OCI-LY1 (cell line): ENCODE data around the gene DNMT1.
A peak's percentile ranks its signal among the peaks of the same experiment; 100 is the strongest.

ENCODE experiments used
- H2AFZ ChIP-seq: fragments of 200-600 bp; sonication (generic), shearing (Covaris generic); 2 replicates; pipeline ENCODE4 v1.6.0; 2014; ENCODE audit warnings: antibody characterized with exemption, mild to moderate bottlenecking, low read length
- H3F3A ChIP-seq: fragments of 200-600 bp; sonication (generic), shearing (Covaris generic); 2 replicates; pipeline ENCODE4 v1.6.0; 2014; ENCODE audit warnings: mild to moderate bottlenecking, antibody characterized with exemption, low read length, moderate library complexity; ENCODE audit not compliant: insufficient read depth
- H3K27ac ChIP-seq: fragments of 200-600 bp; sonication (generic); 2 replicates; pipeline ENCODE4 v1.5.1; 2014; ENCODE audit warnings: low read length, mixed run types, mild to moderate bottlenecking, low read depth; ENCODE audit not compliant: poor library complexity, severe bottlenecking
- H3K27me3 ChIP-seq: fragments of 200-600 bp; sonication (generic); 2 replicates; pipeline ENCODE4 v1.6.0; 2014; ENCODE audit warnings: antibody characterized with exemption, mild to moderate bottlenecking, low read length, moderate library complexity; ENCODE audit not compliant: insufficient read depth
- H3K36me3 ChIP-seq: fragments of 200-600 bp; sonication (generic); 2 replicates; pipeline ENCODE4 v1.6.1; 2014; ENCODE audit warnings: mild to moderate bottlenecking, antibody characterized with exemption, low read length, moderate library complexity, mixed read lengths; ENCODE audit not compliant: insufficient read depth
- H3K4me1 ChIP-seq: fragments of 200-600 bp; sonication (generic); 2 replicates; pipeline ENCODE4 v1.5.1; 2014; ENCODE audit warnings: mild to moderate bottlenecking, low read length, moderate library complexity; ENCODE audit not compliant: insufficient read depth, severe bottlenecking
- H3K4me2 ChIP-seq: fragments of 200-600 bp; sonication (generic), shearing (Covaris generic); 2 replicates; pipeline ENCODE4 v1.6.1; 2014; ENCODE audit warnings: low read length
- H3K4me3 ChIP-seq: fragments of 200-600 bp; sonication (generic); 2 replicates; pipeline ENCODE4 v1.5.1; 2014; ENCODE audit warnings: low read length, low read depth, mild to moderate bottlenecking, mixed read lengths; ENCODE audit not compliant: poor library complexity, severe bottlenecking
- H3K79me2 ChIP-seq: fragments of 200-600 bp; shearing (Covaris generic); 2 replicates; pipeline ENCODE4 v1.6.1; 2016; ENCODE audit warnings: mixed run types, low read length, mixed read lengths; ENCODE audit not compliant: insufficient read depth
- H3K9ac ChIP-seq: fragments of 200-600 bp; sonication (generic), shearing (Covaris generic); 2 replicates; pipeline ENCODE4 v1.6.1; 2014; ENCODE audit warnings: mild to moderate bottlenecking, low read length, mixed read lengths
- H3K9me2 ChIP-seq: fragments of 200-600 bp; sonication (generic), shearing (Covaris generic); 2 replicates; pipeline ENCODE4 v1.6.1; 2014; ENCODE audit warnings: low read depth, mild to moderate bottlenecking, low read length, mixed read lengths
- H3K9me3 ChIP-seq: fragments of 200-600 bp; shearing (Covaris generic); 2 replicates; pipeline ENCODE4 v1.6.1; 2014; ENCODE audit warnings: low read length, mixed read lengths
- H4K20me1 ChIP-seq: fragments of 200-600 bp; sonication (generic), shearing (Covaris generic); 2 replicates; pipeline ENCODE4 v1.6.0; 2016; ENCODE audit warnings: mild to moderate bottlenecking, low read length; ENCODE audit not compliant: insufficient read depth
- EZH2 ChIP-seq: fragments of 200-600 bp; sonication (generic), shearing (Covaris generic); IDR thresholded peaks from 2 replicates; pipeline ENCODE4 v1.8.0; 2017; ENCODE audit warnings: borderline replicate concordance, mixed run types, mild to moderate bottlenecking, antibody characterized with exemption, low read length, moderate library complexity, mixed read lengths
- TF ChIP-seq, protein P1 (sequence below): fragments of 200-600 bp; sonication (generic), shearing (Covaris generic); IDR thresholded peaks from 2 replicates; pipeline ENCODE4 v1.5.1; 2017; ENCODE audit warnings: mild to moderate bottlenecking, antibody characterized with exemption, low read length, moderate library complexity, mixed read lengths

The DNMT1 gene

DNA sequence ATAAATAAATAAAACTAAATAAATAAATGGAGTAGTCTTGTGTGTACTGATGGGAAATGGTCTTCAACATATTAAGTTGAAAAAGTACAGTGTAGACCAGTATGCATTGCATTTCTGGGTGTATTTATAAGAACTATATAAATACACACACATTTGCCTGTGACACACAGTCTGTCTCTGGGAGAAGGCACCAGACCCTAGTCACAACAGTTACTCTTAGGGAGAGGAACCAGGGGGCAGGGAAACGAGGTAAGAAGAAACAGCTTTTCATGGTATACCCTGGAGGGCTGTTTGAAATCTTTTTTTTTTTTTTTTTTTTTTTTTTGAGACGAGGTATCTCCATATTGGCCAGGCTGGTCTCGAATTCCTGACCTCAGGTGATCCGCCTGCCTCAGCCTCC is 39.2 kb upstream of the DNMT1 start:
- peaks cover 9% of the 10 kb centered on the region; the same call in 1 of the 2 replicates for H3K36me3 ChIP-seq
- no peak overlapping the region for H2AFZ ChIP-seq
- H3K4me2 ChIP-seq: no peak overlapping the region
- TF ChIP-seq, protein P1, sequence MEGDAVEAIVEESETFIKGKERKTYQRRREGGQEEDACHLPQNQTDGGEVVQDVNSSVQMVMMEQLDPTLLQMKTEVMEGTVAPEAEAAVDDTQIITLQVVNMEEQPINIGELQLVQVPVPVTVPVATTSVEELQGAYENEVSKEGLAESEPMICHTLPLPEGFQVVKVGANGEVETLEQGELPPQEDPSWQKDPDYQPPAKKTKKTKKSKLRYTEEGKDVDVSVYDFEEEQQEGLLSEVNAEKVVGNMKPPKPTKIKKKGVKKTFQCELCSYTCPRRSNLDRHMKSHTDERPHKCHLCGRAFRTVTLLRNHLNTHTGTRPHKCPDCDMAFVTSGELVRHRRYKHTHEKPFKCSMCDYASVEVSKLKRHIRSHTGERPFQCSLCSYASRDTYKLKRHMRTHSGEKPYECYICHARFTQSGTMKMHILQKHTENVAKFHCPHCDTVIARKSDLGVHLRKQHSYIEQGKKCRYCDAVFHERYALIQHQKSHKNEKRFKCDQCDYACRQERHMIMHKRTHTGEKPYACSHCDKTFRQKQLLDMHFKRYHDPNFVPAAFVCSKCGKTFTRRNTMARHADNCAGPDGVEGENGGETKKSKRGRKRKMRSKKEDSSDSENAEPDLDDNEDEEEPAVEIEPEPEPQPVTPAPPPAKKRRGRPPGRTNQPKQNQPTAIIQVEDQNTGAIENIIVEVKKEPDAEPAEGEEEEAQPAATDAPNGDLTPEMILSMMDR: no peak
- TF ChIP-seq EZH2: no peak
- H3K9me3 ChIP-seq: no peaks in the 10 kb centered on the region
- peaks cover 8% of the 10 kb centered on the region; the same call in 1 of the 2 replicates for H3F3A ChIP-seq
- H3K9ac ChIP-seq: no peak overlapping the region
- peaks cover 22% of the 10 kb centered on the region for H3K79me2 ChIP-seq
- no peak overlapping the region for H3K4me3 ChIP-seq
- no peaks in the 10 kb centered on the region for H4K20me1 ChIP-seq
- no peaks in the 10 kb centered on the region for H3K9me2 ChIP-seq
- peaks cover 76% of the 10 kb centered on the region for H3K4me1 ChIP-seq
- no peaks in the 10 kb centered on the region for H3K27me3 ChIP-seq
- H3K27ac ChIP-seq: peak overlapping the region; percentile 98

DNA sequence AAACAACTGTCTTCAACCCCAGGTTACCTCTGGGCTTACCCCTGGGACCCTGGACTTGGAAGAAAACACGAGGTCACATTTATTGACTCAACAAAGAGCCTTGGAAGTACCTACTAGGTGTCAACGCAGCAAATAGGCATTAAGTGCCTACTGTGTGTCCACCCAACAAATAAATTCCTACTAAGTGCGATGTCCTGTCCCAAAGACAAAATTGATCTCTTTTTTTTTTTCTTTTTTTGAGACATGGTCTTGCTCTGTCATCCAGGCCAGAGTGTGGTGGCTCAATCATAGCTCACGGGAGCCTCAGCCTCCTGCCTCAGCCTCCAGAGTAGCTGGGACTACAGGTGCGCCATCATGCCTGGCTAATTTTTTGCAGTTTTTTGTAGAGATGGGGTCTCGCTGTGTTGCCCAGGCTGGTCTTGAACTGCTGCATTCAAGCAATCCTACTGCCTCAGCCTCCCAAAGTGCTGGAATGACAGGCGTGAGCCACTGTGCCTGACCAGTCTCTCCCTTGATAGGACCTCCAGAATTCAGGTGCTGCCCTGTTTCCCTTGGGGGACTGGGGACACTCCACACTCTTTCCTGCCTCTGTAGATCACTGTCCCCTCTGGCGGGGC is 37.0 kb upstream of the DNMT1 start:
- Histone ChIP-seq H3K9ac (peak overlapping the region; percentile 91), H2AFZ (no peak overlapping the region), H3K9me2 (no peaks in the 10 kb centered on the region)

DNA sequence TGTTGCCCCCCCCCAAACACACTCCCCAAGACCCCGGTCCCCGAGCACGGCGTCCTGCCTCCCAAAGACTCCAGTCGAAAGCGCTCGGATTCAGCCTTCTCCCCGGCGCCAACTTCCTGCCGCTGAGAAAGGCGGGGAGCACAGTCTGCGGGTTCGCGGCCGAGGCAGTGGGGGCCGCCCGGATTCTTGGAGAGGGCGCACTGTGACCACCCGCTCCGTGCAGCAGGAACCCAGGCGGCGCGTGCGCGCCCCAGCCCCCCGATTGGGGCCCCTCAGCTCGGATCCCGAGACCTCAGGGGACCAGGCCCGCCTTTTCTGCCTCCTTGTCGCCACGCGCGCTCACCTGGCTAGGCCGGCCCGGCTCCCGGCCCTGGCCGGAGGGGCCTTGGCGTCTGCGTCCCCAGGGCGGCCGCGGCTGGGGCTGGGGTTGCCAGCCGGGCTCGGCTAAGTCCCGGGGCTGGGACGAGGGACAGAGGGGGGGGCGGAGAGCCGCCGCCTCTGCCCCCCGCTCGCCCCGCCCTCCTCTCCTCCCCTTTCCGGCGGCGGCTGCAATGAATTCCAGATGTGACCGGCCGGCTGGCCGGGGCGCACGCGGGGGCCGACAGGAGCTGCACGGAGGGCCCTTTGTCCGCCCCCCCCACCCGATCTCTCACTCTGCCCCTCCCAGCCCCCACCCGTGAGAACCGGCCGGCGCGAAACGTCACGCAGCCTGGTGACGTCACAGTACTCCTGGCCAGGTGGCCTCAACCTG is 36.3 kb upstream of the DNMT1 start, which contains the start of gene S1PR2:
Gene S1PR2 (minus strand): TSS at position 471 of the 751 bp plus-strand sequence. CDS start 6,426 bp downstream, outside the sequence.
- H4K20me1 ChIP-seq: no peaks in the 10 kb centered on the region
- H3K9me2 ChIP-seq: no peaks in the 10 kb centered on the region
- H3K36me3 ChIP-seq: peaks cover 32% of the 10 kb centered on the region; the same call in 1 of the 2 replicates
- peaks cover 8% of the 10 kb centered on the region; the same call in 1 of the 2 replicates for H3F3A ChIP-seq
- TF ChIP-seq, protein P1: no peak
- TF ChIP-seq EZH2: no peak
- H3K79me2 ChIP-seq: peaks cover 48% of the 10 kb centered on the region
- H3K4me1 ChIP-seq: peaks cover 76% of the 10 kb centered on the region
- H3K9me3 ChIP-seq: no peaks in the 10 kb centered on the region
- H2AFZ ChIP-seq: no peak within 1 kb of the TSS
- peak within 1 kb of the TSS; percentile 98 for H3K27ac ChIP-seq
- peak within 1 kb of the TSS; percentile 96 for H3K4me3 ChIP-seq
- no peaks in the 10 kb centered on the region for H3K27me3 ChIP-seq
- peak within 1 kb of the TSS; percentile 69 for H3K4me2 ChIP-seq
- peak within 1 kb of the TSS; percentile 91 for H3K9ac ChIP-seq

More for the DNA sequence above, 37.0 kb upstream of the DNMT1 start:
- peak overlapping the region; percentile 96 for H3K4me3 ChIP-seq
- peaks cover 8% of the 10 kb centered on the region; the same call in 1 of the 2 replicates for H3F3A ChIP-seq
- H3K27ac ChIP-seq: peak overlapping the region; percentile 98
- no peak for TF ChIP-seq EZH2
- TF ChIP-seq, protein P1: no peak
- H4K20me1 ChIP-seq: no peaks in the 10 kb centered on the region
- peaks cover 26% of the 10 kb centered on the region; the same call in 1 of the 2 replicates for H3K36me3 ChIP-seq
- H3K79me2 ChIP-seq: peaks cover 42% of the 10 kb centered on the region
- peak overlapping the region; percentile 69 for H3K4me2 ChIP-seq
- H3K9me3 ChIP-seq: no peaks in the 10 kb centered on the region
- H3K4me1 ChIP-seq: peaks cover 76% of the 10 kb centered on the region
- no peaks in the 10 kb centered on the region for H3K27me3 ChIP-seq
